ENCODE data around the gene SND1. TPM values are rescaled to one million over a fixed set of nuclear protein-coding genes. Genes with fewer than 3 reads are reported as not detected.
A peak's percentile ranks its signal among the peaks of the same experiment; 100 is the strongest.

The SND1 gene
- 205 and 241 TPM in 2 replicates for total RNA-seq

GRCh38 chr7:127651556-127652332 is at the start of gene SND1:
SND1 (plus strand) TSS chr7:127652194; CDS start chr7:127652374, 180 bp downstream.
- TF ChIP-seq, protein P1, sequence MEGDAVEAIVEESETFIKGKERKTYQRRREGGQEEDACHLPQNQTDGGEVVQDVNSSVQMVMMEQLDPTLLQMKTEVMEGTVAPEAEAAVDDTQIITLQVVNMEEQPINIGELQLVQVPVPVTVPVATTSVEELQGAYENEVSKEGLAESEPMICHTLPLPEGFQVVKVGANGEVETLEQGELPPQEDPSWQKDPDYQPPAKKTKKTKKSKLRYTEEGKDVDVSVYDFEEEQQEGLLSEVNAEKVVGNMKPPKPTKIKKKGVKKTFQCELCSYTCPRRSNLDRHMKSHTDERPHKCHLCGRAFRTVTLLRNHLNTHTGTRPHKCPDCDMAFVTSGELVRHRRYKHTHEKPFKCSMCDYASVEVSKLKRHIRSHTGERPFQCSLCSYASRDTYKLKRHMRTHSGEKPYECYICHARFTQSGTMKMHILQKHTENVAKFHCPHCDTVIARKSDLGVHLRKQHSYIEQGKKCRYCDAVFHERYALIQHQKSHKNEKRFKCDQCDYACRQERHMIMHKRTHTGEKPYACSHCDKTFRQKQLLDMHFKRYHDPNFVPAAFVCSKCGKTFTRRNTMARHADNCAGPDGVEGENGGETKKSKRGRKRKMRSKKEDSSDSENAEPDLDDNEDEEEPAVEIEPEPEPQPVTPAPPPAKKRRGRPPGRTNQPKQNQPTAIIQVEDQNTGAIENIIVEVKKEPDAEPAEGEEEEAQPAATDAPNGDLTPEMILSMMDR (IDR thresholded peaks at IDR 0.05; ENCODE audit: insufficient read depth, low read depth, low read length), result no peak
- H3K4me3 ChIP-seq (ENCODE audit: low read depth, low read length), result peak within 1 kb of the TSS; percentile 93
- DNase-seq (ENCODE audit: low read depth), result peak; percentile 99

- TF ChIP-seq, protein P1 (IDR thresholded peaks at IDR 0.05; ENCODE audit: insufficient read depth, low read depth, low read length), result no peak
- H3K4me3 ChIP-seq (ENCODE audit: low read depth, low read length), result no peak overlapping the region
- no peak for DNase-seq (ENCODE audit: low read depth)
Observed at GRCh38 chr7:127608446-127608845, 43.5 kb upstream of the SND1 start.

DNA sequence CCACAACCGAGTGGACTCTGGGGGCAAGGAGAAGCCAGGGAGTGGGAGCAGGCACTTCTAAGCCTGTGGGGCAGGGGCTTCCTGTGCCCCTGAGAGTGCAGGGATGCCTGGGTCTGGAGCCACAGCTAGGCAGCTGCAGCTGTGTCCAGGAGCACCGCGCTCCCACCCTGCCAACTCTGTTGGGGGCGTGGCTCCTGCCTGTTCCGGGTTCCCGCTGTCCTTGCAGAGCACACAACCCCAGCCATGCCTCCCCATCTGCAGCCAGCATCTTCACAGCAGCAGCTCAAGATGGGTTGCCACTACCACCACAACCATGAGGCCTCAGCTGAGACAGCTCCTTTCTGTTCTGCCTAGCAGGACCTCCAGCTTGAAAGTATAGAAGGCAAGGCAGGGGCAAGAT is 42.7 kb upstream of the SND1 start:
- no peak for DNase-seq (ENCODE audit: low read depth)
- H3K4me3 ChIP-seq (ENCODE audit: low read depth, low read length), result no peak overlapping the region
- TF ChIP-seq, protein P1 (IDR thresholded peaks at IDR 0.05; ENCODE audit: insufficient read depth, low read depth, low read length), result no peak

DNA sequence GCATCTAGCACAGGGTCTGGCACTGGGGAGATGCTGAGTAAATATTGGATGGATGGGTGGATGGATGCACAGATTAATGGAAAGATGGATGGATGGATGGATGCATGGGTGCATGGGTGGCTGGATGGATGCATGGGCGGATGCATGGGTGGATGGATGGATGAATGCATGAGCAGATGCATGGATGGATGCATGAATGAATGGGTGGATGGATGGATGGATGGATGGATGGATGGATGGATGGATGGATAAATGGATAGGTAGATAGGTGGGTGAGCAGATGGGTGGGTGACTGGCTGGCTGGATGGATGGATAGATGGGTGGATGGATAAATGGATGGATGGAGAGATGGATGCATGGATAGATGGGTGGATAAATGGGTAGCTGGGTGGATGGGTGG is 39.7 kb upstream of the SND1 start:
- DNase-seq (ENCODE audit: low read depth), result no peak
- no peak overlapping the region for H3K4me3 ChIP-seq (ENCODE audit: low read depth, low read length)
- TF ChIP-seq, protein P1 (IDR thresholded peaks at IDR 0.05; ENCODE audit: insufficient read depth, low read depth, low read length), result no peak

GRCh38 chr7:127616724-127617123 is 35.3 kb upstream of the SND1 start:
- DNase-seq (ENCODE audit: low read depth), result no peak
- TF ChIP-seq, protein P1 (IDR thresholded peaks at IDR 0.05; ENCODE audit: insufficient read depth, low read depth, low read length), result no peak
- no peak overlapping the region for H3K4me3 ChIP-seq (ENCODE audit: low read depth, low read length)

DNA sequence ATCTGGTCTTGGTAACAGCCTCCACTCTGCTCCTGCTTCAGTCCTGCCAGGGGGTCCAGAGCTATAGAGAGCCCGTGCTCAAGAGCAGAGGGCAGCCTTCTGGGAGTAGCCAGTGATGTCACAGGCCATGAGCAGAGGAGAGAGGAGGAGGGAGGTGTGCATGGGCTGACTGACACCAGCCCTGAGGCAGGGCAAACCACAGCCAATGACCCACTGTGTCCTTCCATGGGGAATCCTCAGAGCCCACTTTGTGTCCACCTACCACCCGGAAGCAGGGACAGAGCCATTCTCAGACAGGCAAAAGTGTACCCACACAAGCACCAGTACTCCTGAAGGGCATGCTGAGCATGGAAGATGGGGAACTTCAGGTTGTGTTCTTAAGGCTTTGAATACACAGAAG is 34.0 kb upstream of the SND1 start, which contains the start of gene PAX4:
Gene PAX4 (minus strand): TSS at position 101 of the 400 bp plus-strand sequence. CDS start 2,214 bp downstream, outside the sequence.
- no peak within 1 kb of the TSS for H3K4me3 ChIP-seq (ENCODE audit: low read depth, low read length)
- TF ChIP-seq, protein P1 (IDR thresholded peaks at IDR 0.05; ENCODE audit: insufficient read depth, low read depth, low read length), result no peak
- no peak for DNase-seq (ENCODE audit: low read depth)
